KOPT-K1 (cell line): Measurements from ENCODE around the gene TMIE.
"Not testable (repeated sequence)": the region's sequence is repeated elsewhere in the genome, so short reads cannot be mapped to it uniquely, and the experiment has no call there.

Experiments
- H3K27ac ChIP-seq: fragments of 200-600 bp; sonication (generic); 2 replicates; pipeline ENCODE4 v1.5.1; 2016; ENCODE audit warnings: antibody characterized with exemption, mild to moderate bottlenecking, low read depth, low read length; ENCODE audit not compliant: poor library complexity, severe bottlenecking
- H3K36me3 ChIP-seq: fragments of 200-600 bp; sonication (generic); 2 replicates; pipeline ENCODE4 v1.5.1; 2017; ENCODE audit warnings: antibody characterized with exemption, mild to moderate bottlenecking, low read length, moderate library complexity; ENCODE audit not compliant: insufficient read depth
- H3K9me3 ChIP-seq: fragments of 200-600 bp; sonication (generic); 2 replicates; pipeline ENCODE4 v1.5.1; 2017; ENCODE audit warnings: antibody characterized with exemption, low read length, mild to moderate bottlenecking; ENCODE audit not compliant: insufficient read depth, poor library complexity, severe bottlenecking

TMIE gene

GRCh38 chr3:46736006-46736872, 35.0 kb downstream of the TMIE start:
- no peaks in the 10 kb centered on the region for H3K9me3 ChIP-seq
- no peaks in the 10 kb centered on the region for H3K36me3 ChIP-seq
- H3K27ac ChIP-seq: no peak overlapping the region

- Histone ChIP-seq H3K9me3 (no peaks in the 10 kb centered on the region), H3K36me3 (no peaks in the 10 kb centered on the region), H3K27ac (no peak overlapping the region)
These were observed 36.1 kb downstream of the TMIE start for GRCh38 chr3:46737329-46737731.

GRCh38 chr3:46739565-46739964, 38.4 kb downstream of the TMIE start:
- H3K9me3 ChIP-seq, H3K27ac ChIP-seq, H3K36me3 ChIP-seq: not testable (repeated sequence)

- Histone ChIP-seq H3K9me3 (no peaks in the 10 kb centered on the region), H3K27ac (no peak overlapping the region), H3K36me3 (no peaks in the 10 kb centered on the region)
These were observed 41.9 kb downstream of the TMIE start for GRCh38 chr3:46742992-46743585.

- no peaks in the 10 kb centered on the region for H3K36me3 ChIP-seq
- H3K9me3 ChIP-seq: no peaks in the 10 kb centered on the region
- H3K27ac ChIP-seq: no peak overlapping the region
These were observed 45.5 kb downstream of the TMIE start for GRCh38 chr3:46746711-46747110.

GRCh38 chr3:46748170-46748569, 47.0 kb downstream of the TMIE start:
- Histone ChIP-seq H3K36me3 (no peaks in the 10 kb centered on the region), H3K27ac (no peak overlapping the region), H3K9me3 (no peaks in the 10 kb centered on the region)

GRCh38 chr3:46749129-46749528, 47.9 kb downstream of the TMIE start:
- Histone ChIP-seq H3K27ac (no peak overlapping the region), H3K36me3 (no peaks in the 10 kb centered on the region), H3K9me3 (no peaks in the 10 kb centered on the region)

- Histone ChIP-seq H3K9me3 (no peaks in the 10 kb centered on the region), H3K36me3 (no peaks in the 10 kb centered on the region), H3K27ac (no peak overlapping the region)
These were observed 49.4 kb downstream of the TMIE start for GRCh38 chr3:46750555-46751038.

GRCh38 chr3:46753127-46753526, 51.9 kb downstream of the TMIE start:
- H3K27ac ChIP-seq, H3K9me3 ChIP-seq, H3K36me3 ChIP-seq: not testable (repeated sequence)

- Histone ChIP-seq H3K36me3 (no peaks in the 10 kb centered on the region), H3K27ac (no peak overlapping the region), H3K9me3 (no peaks in the 10 kb centered on the region)
These were observed 54.5 kb downstream of the TMIE start for GRCh38 chr3:46755646-46756045.

GRCh38 chr3:46756642-46757041, 55.5 kb downstream of the TMIE start:
- H3K9me3 ChIP-seq: no peaks in the 10 kb centered on the region
- H3K27ac ChIP-seq: no peak overlapping the region
- no peaks in the 10 kb centered on the region for H3K36me3 ChIP-seq

GRCh38 chr3:46759239-46760167, 58.3 kb downstream of the TMIE start:
- H3K9me3 ChIP-seq: peaks cover 15% of the 10 kb centered on the region
- H3K27ac ChIP-seq: no peak overlapping the region
- H3K36me3 ChIP-seq: no peaks in the 10 kb centered on the region
